Measurements from ENCODE around the gene NTM. TPM values are rescaled to one million over a fixed set of nuclear protein-coding genes. Genes with fewer than 3 reads are reported as not detected.
"Not testable (repeated sequence)": the region's sequence is repeated elsewhere in the genome, so short reads cannot be mapped to it uniquely, and the experiment has no call there.

NTM gene
- polyA plus RNA-seq, 1 donor from 2014 or later, result not detected

DNA sequence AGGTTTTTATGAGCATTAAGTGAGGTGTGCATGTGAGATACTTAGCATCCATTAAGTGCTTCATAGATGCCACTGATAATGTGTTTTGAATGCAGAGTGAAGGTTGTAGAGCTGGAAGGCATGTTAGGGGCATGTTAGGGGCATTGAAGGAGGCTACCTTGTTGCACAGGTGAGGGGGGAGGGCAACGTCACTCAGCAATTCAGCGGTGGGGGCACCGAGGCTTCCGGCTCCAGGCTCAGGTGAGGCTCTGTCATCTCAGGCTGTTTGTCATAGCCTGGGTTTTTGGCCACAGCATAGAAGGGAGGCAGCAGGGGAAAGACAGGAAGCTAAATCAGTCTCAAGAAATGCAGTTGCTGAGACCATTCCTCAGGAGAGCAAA, 299.0 kb downstream of the NTM start:
- Mint-ChIP-seq H3K4me3 (no peak overlapping the region), H3K27me3 (peaks cover 3% of the 10 kb centered on the region), H3K27ac (peak overlapping the region in 1 of 3 donors; percentile 36), H3K4me1 (peaks cover 0 to 5% (median 0%) of the 10 kb centered on the region in 3 donors), H3K9me3 (peaks cover 0 to 3% (median 0%) of the 10 kb centered on the region in 3 donors), H3K36me3 (peaks cover 2% of the 10 kb centered on the region)

DNA sequence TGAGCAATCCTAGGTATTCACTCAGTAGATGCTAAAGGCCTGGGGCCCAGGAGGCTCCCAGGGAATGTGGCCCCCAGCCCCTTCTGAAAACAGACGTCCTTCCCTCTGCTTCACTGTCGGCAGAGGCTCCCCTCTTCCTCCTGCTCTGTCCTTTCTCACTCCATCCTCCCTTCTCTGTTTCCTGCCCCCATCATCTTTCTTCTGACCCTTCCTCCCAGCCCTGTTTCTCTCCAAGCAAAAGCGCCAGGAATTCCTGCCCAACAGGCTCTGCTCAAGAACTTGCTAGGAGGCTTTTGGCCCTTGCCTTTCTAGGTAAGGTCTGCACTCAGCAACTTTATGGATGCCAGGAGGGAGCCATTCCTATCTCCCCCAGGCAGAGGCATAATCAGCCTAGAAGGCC, 300.5 kb downstream of the NTM start:
- Mint-ChIP-seq H3K4me1 (peaks cover 0 to 5% (median 0%) of the 10 kb centered on the region in 3 donors), H3K27me3 (peaks cover 3% of the 10 kb centered on the region), H3K27ac (no peak overlapping the region), H3K36me3 (peaks cover 2% of the 10 kb centered on the region), H3K4me3 (no peak overlapping the region), H3K9me3 (peaks cover 0 to 3% (median 0%) of the 10 kb centered on the region in 3 donors)

DNA sequence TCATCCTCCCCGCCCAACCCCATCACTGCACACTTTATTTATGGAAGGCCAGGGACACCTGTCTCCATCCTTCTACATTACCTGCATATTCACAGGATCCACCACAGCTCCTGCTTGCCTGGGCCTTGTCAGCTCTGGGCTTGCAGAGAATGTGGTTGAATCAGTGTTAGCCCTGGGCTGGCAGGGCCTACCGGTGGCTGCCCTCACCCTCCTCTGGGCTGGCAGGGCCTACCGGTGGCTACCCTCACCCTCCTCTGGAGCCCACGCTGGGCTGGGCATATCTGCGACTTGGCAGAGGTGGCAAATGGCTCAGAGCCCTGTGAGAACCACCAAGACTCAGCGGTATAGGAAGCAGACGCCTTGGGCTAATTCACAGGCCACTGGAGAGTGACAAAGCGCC, 300.9 kb downstream of the NTM start:
- Mint-ChIP-seq H3K9me3 (peaks cover 0 to 3% (median 0%) of the 10 kb centered on the region in 3 donors), H3K4me1 (peaks cover 0 to 5% (median 0%) of the 10 kb centered on the region in 3 donors), H3K4me3 (no peak overlapping the region), H3K27ac (no peak overlapping the region), H3K27me3 (peaks cover 3% of the 10 kb centered on the region), H3K36me3 (peaks cover 2% of the 10 kb centered on the region)

DNA sequence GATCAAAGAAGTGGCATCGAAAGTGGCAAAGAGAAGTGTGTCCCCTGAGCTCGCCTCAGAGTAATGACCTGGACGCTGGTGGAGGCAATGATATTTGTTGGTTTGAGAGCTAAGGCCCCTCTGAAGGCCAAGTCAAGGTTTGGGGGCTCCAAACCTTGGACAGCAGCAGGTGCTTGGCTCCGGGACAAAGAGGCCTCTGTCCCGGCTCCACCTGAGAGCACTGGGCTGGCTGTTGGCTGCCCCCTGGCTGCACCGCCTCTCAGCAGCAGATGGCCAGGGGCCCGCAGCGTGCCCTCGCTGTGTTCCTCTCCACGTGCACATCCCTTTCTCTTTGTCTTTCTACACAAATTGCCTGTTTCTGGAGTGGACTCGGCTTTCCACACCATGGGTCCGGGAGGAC, 301.3 kb downstream of the NTM start:
- H3K4me3 Mint-ChIP-seq, result no peak overlapping the region
- H3K27me3 Mint-ChIP-seq, result peaks cover 3% of the 10 kb centered on the region
- peaks cover 0 to 5% (median 0%) of the 10 kb centered on the region in 3 donors for H3K4me1 Mint-ChIP-seq
- no peak overlapping the region for H3K27ac Mint-ChIP-seq
- peaks cover 0 to 3% (median 0%) of the 10 kb centered on the region in 3 donors for H3K9me3 Mint-ChIP-seq
- H3K36me3 Mint-ChIP-seq, result peaks cover 2% of the 10 kb centered on the region

DNA sequence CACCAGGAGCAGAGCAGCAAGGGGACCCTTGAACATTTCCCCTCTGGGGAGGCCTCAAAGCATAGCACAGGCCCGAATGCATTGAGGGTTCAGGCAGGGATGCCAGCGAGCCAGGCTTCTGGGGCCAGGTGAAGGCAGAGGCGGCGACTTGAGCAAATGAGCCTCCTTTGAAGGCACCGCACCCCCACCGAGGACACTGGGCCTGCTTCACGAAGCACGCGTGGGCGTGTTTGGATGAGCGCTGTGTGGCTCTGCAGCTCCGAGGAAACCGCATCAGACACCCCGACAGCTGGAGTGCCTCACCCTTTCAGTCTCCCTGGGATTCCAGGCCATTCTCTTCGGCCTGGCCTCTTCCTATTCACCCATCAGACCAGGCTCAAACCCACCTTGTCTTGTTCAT, 301.8 kb downstream of the NTM start:
- Mint-ChIP-seq H3K4me1 (peaks cover 0 to 5% (median 0%) of the 10 kb centered on the region in 3 donors), H3K36me3 (peaks cover 2% of the 10 kb centered on the region), H3K9me3 (peaks cover 0 to 2% (median 0%) of the 10 kb centered on the region in 3 donors), H3K27ac (no peak overlapping the region), H3K4me3 (no peak overlapping the region), H3K27me3 (peaks cover 2% of the 10 kb centered on the region)

DNA sequence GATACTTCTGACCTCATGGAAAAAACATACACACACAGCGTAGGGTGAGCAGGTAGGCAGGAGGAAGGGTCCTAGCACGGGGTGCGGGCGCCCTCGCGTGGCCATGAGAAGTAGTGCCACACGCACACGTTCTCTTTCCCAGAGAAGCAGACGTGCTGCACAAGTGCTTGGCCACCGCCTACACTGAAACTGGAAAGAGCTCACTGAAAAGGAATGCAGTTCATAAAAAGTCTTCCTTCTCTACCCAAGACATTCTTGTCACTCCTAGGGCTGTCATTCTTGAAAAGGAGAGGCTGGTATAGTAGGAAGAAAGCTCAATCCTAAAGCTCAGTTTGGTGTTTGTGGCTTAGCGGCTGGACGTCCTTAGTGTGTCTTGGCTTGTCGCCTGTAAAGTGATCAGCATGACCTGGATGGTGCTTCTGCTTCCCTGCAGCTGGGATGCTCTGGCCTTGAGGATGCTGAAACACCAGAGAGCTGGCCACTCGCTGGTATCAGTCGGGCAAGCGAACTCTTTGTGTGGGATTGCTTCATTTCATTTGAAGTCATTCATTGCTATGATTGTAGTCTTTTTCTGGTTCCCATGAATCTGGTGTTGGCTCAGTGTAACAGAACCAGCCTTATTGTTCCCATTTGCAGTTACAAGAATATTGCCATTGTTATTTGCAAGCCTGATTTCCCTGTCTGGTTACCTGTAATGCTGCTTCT, 303.8 kb downstream of the NTM start:
- Mint-ChIP-seq H3K27me3 (no peaks in the 10 kb centered on the region), H3K27ac (no peak overlapping the region), H3K4me1 (peaks cover 0 to 1% (median 0%) of the 10 kb centered on the region in 3 donors)

DNA sequence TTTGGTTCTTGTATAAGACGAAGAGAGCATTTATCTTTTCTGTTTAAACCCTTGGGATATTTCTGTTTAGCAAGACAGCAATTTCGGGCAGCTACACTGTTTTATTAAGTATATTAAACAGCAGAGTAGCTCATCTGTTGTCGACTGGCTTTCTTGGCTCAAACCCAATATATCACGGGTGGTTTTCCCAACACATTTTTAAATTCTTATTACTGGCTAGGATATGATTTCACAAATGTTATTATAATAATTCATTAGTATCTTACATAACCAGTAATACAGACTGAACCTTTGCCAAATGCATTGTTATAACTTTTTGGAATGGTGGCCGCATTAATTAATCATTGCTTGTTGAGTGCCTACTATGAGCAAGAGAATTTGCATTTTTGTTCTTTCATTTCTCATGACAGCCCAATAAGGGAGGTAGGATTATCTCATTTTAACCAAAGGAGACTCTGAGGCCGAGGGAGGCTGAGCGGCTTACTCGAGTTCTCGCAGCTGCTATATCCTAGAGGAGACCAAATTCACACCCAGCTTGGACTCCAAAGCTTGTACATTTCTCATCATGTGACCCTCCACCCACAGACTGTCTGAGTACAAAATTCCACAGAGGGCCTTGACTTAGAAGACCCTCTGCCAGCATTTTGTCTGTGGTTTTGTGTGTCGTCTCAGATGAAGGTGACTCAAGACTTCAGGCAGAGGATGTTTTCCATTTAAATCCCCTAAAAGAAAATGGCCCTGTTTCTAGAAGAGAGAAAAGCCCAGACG, 304.9 kb downstream of the NTM start:
- no peak overlapping the region for H3K27ac Mint-ChIP-seq
- H3K4me1 Mint-ChIP-seq, result no peaks in the 10 kb centered on the region
- H3K4me3 Mint-ChIP-seq, result no peak overlapping the region
- peaks cover under 1% of the 10 kb centered on the region for H3K36me3 Mint-ChIP-seq
- H3K27me3 Mint-ChIP-seq, result no peaks in the 10 kb centered on the region
- no peaks in the 10 kb centered on the region for H3K9me3 Mint-ChIP-seq

More for the DNA sequence above, 303.8 kb downstream of the NTM start:
- no peak overlapping the region for H3K4me3 Mint-ChIP-seq
- peaks cover 2% of the 10 kb centered on the region for H3K36me3 Mint-ChIP-seq
- no peaks in the 10 kb centered on the region for H3K9me3 Mint-ChIP-seq

DNA sequence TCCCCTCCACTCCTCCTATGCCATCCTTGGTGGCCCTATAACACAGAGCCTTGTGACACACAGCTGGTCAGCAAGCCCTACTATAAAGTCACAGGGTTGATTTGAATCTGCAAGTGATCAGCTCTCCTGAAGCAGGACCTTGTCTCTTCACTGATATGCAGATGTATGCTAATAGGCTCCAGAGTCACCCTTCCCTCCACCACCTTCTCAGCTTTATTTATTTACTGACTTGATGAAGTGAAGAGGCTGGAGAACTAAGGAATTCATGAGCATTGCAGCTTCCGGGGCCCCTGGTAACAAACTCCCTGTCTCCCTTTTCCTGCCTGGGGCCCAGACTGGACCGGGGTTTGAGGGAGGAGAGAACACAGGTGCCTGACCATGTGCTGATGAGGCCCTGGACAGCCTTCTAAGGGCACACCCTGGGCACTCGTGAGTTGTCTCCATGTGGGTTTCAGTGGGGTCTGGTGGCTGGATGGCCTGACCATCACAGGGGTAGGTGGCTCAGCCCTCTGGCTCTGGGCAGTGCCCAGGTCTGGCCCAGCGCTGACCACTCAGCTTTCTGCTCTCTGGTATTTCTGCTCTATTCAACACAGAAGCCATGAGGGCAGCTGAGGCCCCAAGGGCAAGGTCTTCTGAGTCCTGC, 307.5 kb downstream of the NTM start:
- H3K4me1 Mint-ChIP-seq, result no peaks in the 10 kb centered on the region
- no peak overlapping the region for H3K27ac Mint-ChIP-seq
- no peak overlapping the region for H3K4me3 Mint-ChIP-seq
- no peaks in the 10 kb centered on the region for H3K36me3 Mint-ChIP-seq
- H3K27me3 Mint-ChIP-seq, result no peaks in the 10 kb centered on the region
- no peaks in the 10 kb centered on the region for H3K9me3 Mint-ChIP-seq

DNA sequence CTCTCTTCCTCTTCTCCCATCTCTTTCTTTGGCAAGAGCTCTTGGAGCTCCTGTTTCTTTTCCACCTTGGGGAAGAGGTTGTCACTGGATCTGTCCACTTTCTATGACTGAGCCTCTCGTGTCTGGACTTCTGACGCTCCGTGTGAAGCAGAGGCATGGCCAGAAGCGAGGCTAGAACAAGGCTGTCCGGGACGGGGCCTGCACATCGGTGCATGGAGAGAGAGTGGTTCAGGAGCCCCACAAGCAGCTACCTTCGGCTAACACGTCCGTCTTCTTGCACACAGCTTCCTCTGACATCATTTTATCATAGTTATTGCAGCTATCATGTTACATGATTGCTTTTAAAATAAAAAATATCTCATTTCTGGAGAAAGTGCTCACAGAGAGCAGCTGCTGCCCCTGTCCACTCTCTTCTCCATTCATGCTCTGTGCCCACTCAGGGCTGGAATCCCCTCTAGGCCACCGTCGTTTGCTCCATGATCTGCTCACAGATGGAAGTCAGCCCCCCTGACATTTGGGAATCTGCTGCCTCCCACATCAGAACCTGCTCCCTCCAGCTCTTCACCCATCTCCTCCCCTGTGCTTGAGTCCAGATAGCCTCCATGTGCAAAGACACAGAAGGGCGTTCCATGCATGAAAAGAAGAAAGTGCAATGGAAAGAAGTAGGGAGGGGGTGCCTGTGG, 308.4 kb downstream of the NTM start:
- H3K4me3 Mint-ChIP-seq, result no peak overlapping the region
- no peak overlapping the region for H3K27ac Mint-ChIP-seq
- no peaks in the 10 kb centered on the region for H3K27me3 Mint-ChIP-seq
- H3K36me3 Mint-ChIP-seq, result no peaks in the 10 kb centered on the region
- H3K9me3 Mint-ChIP-seq, result no peaks in the 10 kb centered on the region
- H3K4me1 Mint-ChIP-seq, result no peaks in the 10 kb centered on the region

DNA sequence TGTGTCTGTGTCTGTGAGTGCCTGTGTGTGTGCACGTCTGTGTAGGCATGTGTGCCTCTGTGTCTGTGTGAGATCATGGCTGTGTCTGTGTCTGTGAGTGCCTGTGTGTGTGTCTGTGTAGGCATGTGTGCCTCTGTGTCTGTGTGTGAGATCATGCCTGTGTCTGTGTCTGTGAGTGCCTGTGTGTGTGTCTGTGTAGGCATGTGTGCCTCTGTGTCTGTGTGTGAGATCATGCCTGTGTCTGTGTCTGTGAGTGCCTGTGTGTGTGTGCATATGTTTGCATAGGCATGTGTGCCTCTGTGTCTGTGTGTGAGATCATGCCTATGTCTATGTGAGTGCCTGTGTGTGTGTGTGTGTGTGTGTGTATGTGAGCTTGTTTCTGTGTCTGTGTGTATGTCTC, 310.0 kb downstream of the NTM start:
- not testable (repeated sequence) for H3K27me3 Mint-ChIP-seq, H3K36me3 Mint-ChIP-seq, H3K4me1 Mint-ChIP-seq, H3K9me3 Mint-ChIP-seq, H3K4me3 Mint-ChIP-seq, H3K27ac Mint-ChIP-seq

DNA sequence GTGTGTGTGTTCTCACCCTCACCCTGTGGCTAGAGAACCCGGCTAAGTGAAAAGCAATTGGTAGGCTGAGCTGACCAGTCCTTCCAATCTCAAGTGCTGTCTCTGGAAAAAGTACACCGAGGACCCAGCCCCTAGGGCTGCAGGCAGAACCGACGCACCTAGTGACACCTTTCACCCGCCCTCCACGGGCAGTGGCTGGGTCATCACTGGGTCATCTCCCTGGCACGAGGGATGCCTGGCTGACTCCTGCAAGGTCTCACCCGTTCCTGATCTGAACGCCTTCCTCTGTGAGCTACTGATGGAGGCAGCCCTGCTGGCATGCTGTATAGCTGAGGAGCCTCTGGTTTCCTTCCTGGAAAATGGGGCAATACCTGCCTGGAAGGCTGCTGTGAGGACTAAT, 311.5 kb downstream of the NTM start:
- Mint-ChIP-seq H3K27ac (no peak overlapping the region), H3K9me3 (peaks cover 0 to 2% (median 0%) of the 10 kb centered on the region in 3 donors), H3K27me3 (peaks cover 2% of the 10 kb centered on the region), H3K36me3 (no peaks in the 10 kb centered on the region), H3K4me3 (no peak overlapping the region), H3K4me1 (no peaks in the 10 kb centered on the region)

DNA sequence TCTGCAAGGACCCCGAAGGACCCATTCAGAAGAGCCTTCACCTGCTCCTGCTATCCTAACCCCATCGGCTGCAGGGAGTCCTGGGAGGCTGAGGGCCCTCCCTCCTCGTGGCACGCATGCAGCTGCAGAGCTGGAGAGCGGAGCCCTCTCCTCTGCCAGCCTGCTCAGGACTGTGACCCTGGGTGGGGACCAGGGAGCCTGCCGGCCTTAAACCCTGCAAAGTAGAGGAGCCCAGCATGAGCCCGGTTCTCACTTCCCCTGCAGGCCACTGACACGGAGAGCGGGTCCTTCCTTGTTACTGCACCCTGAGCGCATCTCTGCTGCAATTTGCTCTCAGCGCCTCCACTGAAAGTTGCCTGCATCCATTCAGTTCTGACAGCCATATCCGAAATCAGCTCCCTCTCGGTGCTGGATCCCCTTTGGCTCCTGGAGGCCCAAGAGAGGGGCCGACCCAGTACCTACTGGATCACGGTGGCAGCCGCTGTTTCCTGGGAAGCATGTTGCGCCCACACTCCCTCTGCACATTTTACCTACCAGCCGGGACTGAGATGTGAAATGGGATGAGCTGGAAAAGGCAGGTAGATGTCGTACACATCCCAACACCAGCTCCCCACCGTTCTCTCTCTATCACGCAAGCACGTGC, 312.1 kb downstream of the NTM start:
- Mint-ChIP-seq H3K9me3 (peaks cover 0 to 2% (median 0%) of the 10 kb centered on the region in 3 donors), H3K4me1 (no peaks in the 10 kb centered on the region), H3K4me3 (no peak overlapping the region), H3K27me3 (peaks cover 2% of the 10 kb centered on the region), H3K27ac (no peak overlapping the region), H3K36me3 (no peaks in the 10 kb centered on the region)

DNA sequence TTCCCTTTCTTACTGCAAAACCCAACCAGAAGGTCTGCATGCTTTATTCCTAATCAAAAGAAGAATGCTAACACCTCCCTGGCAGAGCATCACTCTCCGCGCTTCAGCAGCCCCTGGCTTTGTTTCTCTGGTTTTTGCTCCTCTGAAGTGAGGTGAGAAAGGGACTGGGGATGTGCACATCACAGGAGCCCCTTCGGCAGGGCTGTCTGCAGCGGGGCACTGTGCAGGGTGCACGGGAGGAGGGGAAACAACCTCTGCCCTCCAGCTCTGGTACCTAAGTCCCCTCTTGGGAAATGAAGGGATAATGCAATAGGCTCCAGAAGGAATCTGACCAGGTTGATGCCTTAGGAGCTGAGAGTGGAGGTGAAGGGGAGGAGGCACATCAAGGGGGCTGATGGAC, 312.7 kb downstream of the NTM start:
- Mint-ChIP-seq H3K4me3 (no peak overlapping the region), H3K27ac (no peak overlapping the region), H3K27me3 (peaks cover 2% of the 10 kb centered on the region), H3K9me3 (peaks cover 0 to 2% (median 0%) of the 10 kb centered on the region in 3 donors), H3K4me1 (no peaks in the 10 kb centered on the region), H3K36me3 (no peaks in the 10 kb centered on the region)

DNA sequence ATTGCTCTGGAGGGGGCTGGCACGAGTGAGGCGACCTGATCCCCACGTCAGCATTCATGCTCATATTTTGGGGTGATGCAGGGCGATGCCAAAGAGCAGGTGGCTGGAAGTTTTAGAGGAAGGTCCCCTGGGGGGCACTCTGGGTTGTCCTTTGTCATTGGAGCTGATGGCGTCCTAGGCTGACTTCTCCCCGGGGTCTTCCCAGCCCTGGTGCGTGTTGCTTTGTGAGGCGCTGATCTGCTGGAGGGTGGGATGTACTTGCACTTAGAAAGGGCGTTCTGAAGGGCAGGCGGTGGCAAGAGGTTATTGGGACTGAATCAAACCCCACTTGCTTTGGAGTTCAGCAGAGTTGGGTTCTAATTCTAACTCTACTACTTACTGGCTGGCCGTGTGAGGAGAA, 313.3 kb downstream of the NTM start:
- Mint-ChIP-seq H3K27me3 (peaks cover 2% of the 10 kb centered on the region), H3K4me1 (no peaks in the 10 kb centered on the region), H3K36me3 (no peaks in the 10 kb centered on the region), H3K4me3 (no peak overlapping the region), H3K9me3 (peaks cover 0 to 2% (median 0%) of the 10 kb centered on the region in 3 donors), H3K27ac (no peak overlapping the region)

All from IgD-negative memory B cell (primary cell).